Gastroesophageal sphincter (tissue), 4 donors: ENCODE measurements around the gene PCDH20. TPM values are rescaled to one million over a fixed set of nuclear protein-coding genes. Genes with fewer than 3 reads are reported as not detected.
"Not testable (repeated sequence)": the region's sequence is repeated elsewhere in the genome, so short reads cannot be mapped to it uniquely, and the experiment has no call there.

Experiments
- ATAC-seq: fragments of 150-250 bp; one replicate; pipeline ENCODE4 v1.9.1; 2016; ENCODE audit warnings: mild to moderate bottlenecking, moderate library complexity
- H3K27ac ChIP-seq, 4 donors: fragments of 200-600 bp; sonication (generic) in 3 of 4; 1 replicate in 3 of 4; 2 replicates in 1 of 4; pipeline ENCODE4 v1.5.1; 2016 to 2019
- H3K27me3 ChIP-seq: fragments of 200-600 bp; sonication (generic); one replicate; pipeline ENCODE4 v1.5.1; 2019
- H3K36me3 ChIP-seq, 2 donors: fragments of 200-600 bp; sonication (generic); one replicate each; pipeline ENCODE4 v1.5.1; 2019; ENCODE audit warnings: control low read depth in 1 of 2
- H3K4me1 ChIP-seq, 3 donors: fragments of 200-600 bp; sonication (generic); 1 replicate in 2 of 3; 2 replicates in 1 of 3; pipeline ENCODE4 v1.5.1; 2016 to 2019; ENCODE audit warnings: control low read depth in 2 of 3
- H3K4me3 ChIP-seq, 2 donors: fragments of 200-600 bp; sonication (generic); one replicate each; pipeline ENCODE4 v1.5.1; 2019; ENCODE audit warnings: mild to moderate bottlenecking in 1 of 2, moderate library complexity in 1 of 2
- H3K9me3 ChIP-seq, 3 donors: fragments of 200-600 bp; sonication (generic); one replicate each; pipeline ENCODE4 v1.5.1; 2017 to 2019; ENCODE audit warnings: control low read depth in 2 of 3
- CTCF ChIP-seq, 4 experiments: fragments of 200-600 bp in 2 of 4; fragments of 450-650 bp in 2 of 4; sonication (generic) in 1 of 4; IDR thresholded peaks; one replicate each; pipeline ENCODE4 v1.5.1; 2017 to 2019; ENCODE audit warnings: antibody characterized with exemption in 4 of 4, mild to moderate bottlenecking in 2 of 4, moderate library complexity in 2 of 4
- EP300 ChIP-seq: sonication (generic); formaldehyde crosslinking; IDR thresholded peaks from one replicate; pipeline ENCODE4 v1.6.1; 2017; ENCODE audit warnings: antibody characterized with exemption, mild to moderate bottlenecking
- POLR2A ChIP-seq, 2 donors: fragments of 450-650 bp; IDR thresholded peaks; one replicate each; pipeline ENCODE4 v1.6.1; 2017; ENCODE audit warnings: antibody characterized with exemption in 2 of 2, mild to moderate bottlenecking in 2 of 2, moderate library complexity in 1 of 2
- POLR2AphosphoS5 ChIP-seq: sonication (generic); formaldehyde crosslinking; IDR thresholded peaks from one replicate; pipeline ENCODE4 v1.6.1; 2017; ENCODE audit warnings: antibody characterized with exemption
- WGBS, 2 donors: methylation state at CpG; one replicate each; pipeline ENCODE4 v1.1.5; 2018; ENCODE audit warnings: low coverage in 1 of 2; 5-methylcytosine and 5-hydroxymethylcytosine counted together
- total RNA-seq, 4 donors: library from RNA; depleted of rRNA; stranded (reverse); fragments of >200 nt; gene quantifications; one replicate each; pipeline ENCODE4 v1.1.0, GENCODE V29; 2016

Gene PCDH20
- total RNA-seq, 4 donors from 2014 or later = 9.2 to 26.9 (median 16.4) TPM

- Histone ChIP-seq H3K4me1 (no peaks in the 10 kb centered on the region), H3K27ac (no peak overlapping the region), H3K36me3 (no peaks in the 10 kb centered on the region), H3K4me3 (no peak overlapping the region), H3K27me3 (no peaks in the 10 kb centered on the region), H3K9me3 (no peaks in the 10 kb centered on the region)
- no peak for ATAC-seq
- no peak for TF ChIP-seq POLR2AphosphoS5
- TF ChIP-seq CTCF (IDR thresholded peaks at IDR 0.05) = no peak
- no peak for TF ChIP-seq POLR2A (IDR thresholded peaks at IDR 0.05)
- TF ChIP-seq EP300 = no peak
- WGBS, 2 donors = 53 to 73% methylated on average over 1 of the region's 1 CpG
These were observed 9.4 kb downstream of the PCDH20 start for GRCh38 chr13:61406275-61406674.

GRCh38 chr13:61396121-61396520 lies 19.5 kb downstream of the PCDH20 start:
- TF ChIP-seq POLR2A (IDR thresholded peaks at IDR 0.05) (no peak), EP300 (no peak)
- H3K27me3 ChIP-seq = no peaks in the 10 kb centered on the region
- no peaks in the 10 kb centered on the region for H3K36me3 ChIP-seq
- no peaks in the 10 kb centered on the region for H3K4me1 ChIP-seq
- no peak for ATAC-seq
- no peaks in the 10 kb centered on the region for H3K9me3 ChIP-seq
- H3K4me3 ChIP-seq = no peak overlapping the region
- H3K27ac ChIP-seq = no peak overlapping the region

GRCh38 chr13:61391426-61391825 lies 24.2 kb downstream of the PCDH20 start:
- Histone ChIP-seq H3K4me3 (no peak overlapping the region), H3K27me3 (no peaks in the 10 kb centered on the region), H3K27ac (no peak overlapping the region), H3K36me3 (no peaks in the 10 kb centered on the region), H3K4me1 (no peaks in the 10 kb centered on the region), H3K9me3 (no peaks in the 10 kb centered on the region)
- no peak for ATAC-seq
- 83 to 84% methylated on average over 7 of the region's 7 CpGs for WGBS, 2 donors
- TF ChIP-seq EP300 (no peak), POLR2AphosphoS5 (no peak), CTCF (IDR thresholded peaks at IDR 0.05) (no peak), POLR2A (IDR thresholded peaks at IDR 0.05) (no peak)

DNA sequence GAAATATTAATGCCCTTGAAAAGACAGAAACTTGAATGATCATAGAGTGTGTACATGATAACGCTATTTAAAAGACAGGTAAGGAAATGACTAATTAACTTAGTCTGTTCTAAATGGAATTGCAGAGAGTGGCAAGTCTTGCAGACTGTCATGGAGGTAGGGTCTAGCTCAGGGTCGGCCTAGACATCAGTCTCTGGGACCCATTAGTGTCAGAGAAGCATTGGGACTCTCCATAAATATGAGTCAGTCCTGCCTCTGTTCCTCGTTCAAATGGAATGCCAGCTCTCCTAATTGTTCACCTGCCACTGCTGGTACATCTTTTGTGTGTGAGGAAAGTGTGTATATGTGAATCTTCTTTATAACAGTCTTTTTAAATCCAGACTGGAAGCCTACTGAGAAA lies 28.0 kb downstream of the PCDH20 start:
- H3K4me1 ChIP-seq = no peaks in the 10 kb centered on the region
- 52 to 79% methylated on average over 3 of the region's 3 CpGs for WGBS, 2 donors
- H3K4me3 ChIP-seq = no peak overlapping the region
- no peak for ATAC-seq
- no peak overlapping the region for H3K27ac ChIP-seq
- H3K36me3 ChIP-seq = no peaks in the 10 kb centered on the region
- no peak for TF ChIP-seq CTCF (IDR thresholded peaks at IDR 0.05)
- no peak for TF ChIP-seq EP300
- no peak for TF ChIP-seq POLR2A (IDR thresholded peaks at IDR 0.05)
- TF ChIP-seq POLR2AphosphoS5 = no peak
- no peaks in the 10 kb centered on the region for H3K9me3 ChIP-seq
- H3K27me3 ChIP-seq = no peaks in the 10 kb centered on the region

GRCh38 chr13:61383111-61383510 lies 32.5 kb downstream of the PCDH20 start:
- no peak overlapping the region for H3K27ac ChIP-seq
- H3K9me3 ChIP-seq = no peaks in the 10 kb centered on the region
- no peak for ATAC-seq
- H3K4me1 ChIP-seq = no peaks in the 10 kb centered on the region
- no peaks in the 10 kb centered on the region for H3K36me3 ChIP-seq
- WGBS, 2 donors = 58 to 73% methylated on average over 2 of the region's 2 CpGs
- TF ChIP-seq POLR2A (IDR thresholded peaks at IDR 0.05) = no peak
- TF ChIP-seq CTCF (IDR thresholded peaks at IDR 0.05) = no peak
- no peak for TF ChIP-seq POLR2AphosphoS5
- TF ChIP-seq EP300 = no peak
- no peak overlapping the region for H3K4me3 ChIP-seq
- H3K27me3 ChIP-seq = no peaks in the 10 kb centered on the region

DNA sequence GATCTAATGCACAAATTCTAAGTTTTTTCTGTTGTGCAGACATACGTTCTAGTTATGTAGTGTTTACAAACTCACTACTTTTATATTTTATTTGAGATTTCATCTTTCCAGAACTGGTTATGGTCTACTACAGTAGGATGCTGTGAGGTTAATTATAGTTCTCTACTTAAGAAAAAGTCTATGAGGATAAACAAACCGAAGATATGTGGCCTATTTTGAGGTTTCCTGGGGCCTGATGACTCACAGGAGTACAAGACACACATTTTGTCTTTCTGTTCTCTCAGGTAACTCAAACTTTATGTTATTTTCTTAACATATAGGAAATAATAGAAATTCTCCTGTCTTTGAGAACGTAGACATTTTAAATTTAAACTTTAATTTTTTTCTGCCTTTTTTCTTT lies 45.1 kb downstream of the PCDH20 start:
- ATAC-seq = no peak
- TF ChIP-seq POLR2AphosphoS5 (no peak), POLR2A (IDR thresholded peaks at IDR 0.05) (no peak), CTCF (IDR thresholded peaks at IDR 0.05) (no peak), EP300 (no peak)
- Histone ChIP-seq H3K4me3 (no peak overlapping the region), H3K36me3 (no peaks in the 10 kb centered on the region), H3K9me3 (no peaks in the 10 kb centered on the region), H3K4me1 (no peaks in the 10 kb centered on the region), H3K27me3 (no peaks in the 10 kb centered on the region), H3K27ac (no peak overlapping the region)
- WGBS, 2 donors = 41 to 54% methylated on average over 3 of the region's 3 CpGs

GRCh38 chr13:61364690-61365089 lies 51.0 kb downstream of the PCDH20 start:
- not testable (repeated sequence) for H3K27me3 ChIP-seq
- no CpG with 5 or more reads among the region's 5 CpGs for WGBS, 2 donors

More at GRCh38 chr13:61364690-61365089, 51.0 kb downstream of the PCDH20 start:
- not testable (repeated sequence) for H3K4me3 ChIP-seq, H3K4me1 ChIP-seq, ATAC-seq, H3K9me3 ChIP-seq, H3K27ac ChIP-seq, H3K36me3 ChIP-seq
